GM18519 (cell line): ENCODE results near the gene MYH13.
A peak's percentile ranks its signal among the peaks of the same experiment; 100 is the strongest.

Experiments
- ATAC-seq: cut with Tn5 transposase; IDR thresholded peaks from one replicate; pipeline ENCODE4 v1.9.1; 2021; ENCODE audit warnings: mild to moderate bottlenecking, moderate library complexity; ENCODE audit not compliant: unreplicated experiment, low FRiP score

MYH13 gene

GRCh38 chr17:10265100-10265810 lies 107.6 kb downstream of the MYH13 start:
- ATAC-seq, result no peak

DNA sequence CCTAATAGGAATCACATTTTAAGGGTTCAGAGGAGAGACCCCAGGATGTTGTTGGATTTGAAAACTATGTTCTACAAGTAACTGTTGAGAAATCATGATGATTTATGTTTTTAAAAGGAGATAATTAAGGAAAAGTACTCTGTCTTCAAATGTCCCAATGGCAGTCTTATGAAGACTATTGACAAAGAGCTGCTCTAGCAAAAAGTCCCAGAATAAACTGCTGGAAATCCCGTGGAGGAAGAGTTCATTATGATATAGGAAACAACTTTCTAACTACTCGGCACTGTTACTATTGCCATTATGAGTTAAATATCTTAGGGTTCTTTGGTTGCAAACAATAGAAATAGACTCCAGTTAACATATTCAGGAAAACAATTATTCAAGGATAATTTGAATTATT lies 108.8 kb downstream of the MYH13 start:
- ATAC-seq, result no peak

GRCh38 chr17:10262451-10262850 lies 110.4 kb downstream of the MYH13 start:
- no peak for ATAC-seq

GRCh38 chr17:10261098-10261497 lies 111.7 kb downstream of the MYH13 start:
- no peak for ATAC-seq

DNA sequence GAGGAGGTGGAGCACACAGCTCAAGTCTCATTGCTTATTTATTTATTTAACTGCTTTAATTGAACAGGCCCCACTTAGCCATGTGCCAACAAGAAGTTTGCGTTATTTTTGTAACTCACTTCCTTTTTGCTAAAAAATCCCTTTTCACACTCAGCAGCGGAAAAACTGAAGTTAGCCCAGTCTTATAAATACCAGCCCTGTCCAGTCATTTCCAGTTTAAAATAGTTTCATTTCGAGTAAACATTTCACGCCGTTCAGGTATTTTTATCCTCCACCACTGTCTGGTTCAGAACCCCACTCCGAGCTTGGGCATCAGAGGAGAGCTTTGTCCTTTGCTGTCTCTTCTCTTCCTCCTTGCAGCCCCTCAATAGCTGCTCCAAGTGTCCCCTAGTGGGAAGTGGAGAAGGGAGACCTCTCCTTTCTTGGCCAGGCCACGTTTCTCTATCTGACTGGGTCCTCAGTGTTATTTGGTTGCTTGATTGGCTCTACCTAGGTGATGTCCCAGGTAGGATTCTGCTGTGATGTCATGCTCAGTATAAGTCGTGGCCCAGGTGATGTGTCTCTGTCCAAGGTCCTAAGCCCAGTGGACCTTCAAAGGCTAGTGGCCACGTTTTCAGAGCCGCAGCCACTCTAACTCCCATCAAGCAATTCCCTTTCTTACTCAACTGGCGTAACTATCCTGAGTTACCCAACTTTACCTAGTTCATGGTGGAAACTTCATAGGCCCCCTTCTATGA lies 121.4 kb downstream of the MYH13 start:
- ATAC-seq, result peak; percentile 89
